IMR-90 (cell line): ENCODE results near the gene TFE3. TPM values are rescaled to one million over a fixed set of nuclear protein-coding genes. Genes with fewer than 3 reads are reported as not detected.

Source experiments
- ATAC-seq: fragments of 200-7000 bp; cut with Tn5 transposase; 2 replicates; pipeline ENCODE4 v1.9.1; 2020; ENCODE audit warnings: low read depth, mild to moderate bottlenecking, moderate library complexity
- BruUV-seq: library from RNA; stranded (reverse); fragments of 400-500 nt; replicated peaks from 2 replicates; lab custom pipeline; 2021; lab: Mats Ljungman, UMichigan
- CTCF ChIA-PET: fragments of 300-600 bp; formaldehyde crosslinking; extraction: SDS; loops from one replicate; lab custom pipeline; 2021; ENCODE audit warnings: antibody characterized with exemption; lab: Yijun Ruan, JAX
- POLR2A ChIA-PET: fragments of 300-600 bp; sonication (Branson Sonifier 250); formaldehyde crosslinking; loops from one replicate; lab custom pipeline; 2022; ENCODE audit warnings: antibody characterized with exemption; ENCODE audit not compliant: unreplicated experiment; lab: Charles Lee
- DNase-seq: peaks from one replicate; pipeline ENCODE4 v3.0.0; 2013
- H2AFZ ChIP-seq: replicated peaks from 2 replicates; pipeline ENCODE3; 2013; ENCODE audit warnings: low read length, mild to moderate bottlenecking; ENCODE audit not compliant: poor library complexity
- H2AK5ac ChIP-seq: 2 replicates; pipeline ENCODE4 v1.6.1; 2013; ENCODE audit warnings: low read depth, low read length, inconsistent platforms
- H2AK9ac ChIP-seq: replicated peaks from 2 replicates; pipeline ENCODE3; 2013; ENCODE audit warnings: mild to moderate bottlenecking, low read depth, low read length, moderate library complexity; ENCODE audit not compliant: poor library complexity
- H2BK120ac ChIP-seq: 2 replicates; pipeline ENCODE4 v1.6.1; 2013; ENCODE audit warnings: low read depth, low read length, inconsistent platforms
- H2BK15ac ChIP-seq: 3 replicates; pipeline ENCODE4 v1.6.1; 2013; ENCODE audit warnings: low read depth, low read length, inconsistent platforms
- H2BK20ac ChIP-seq: 2 replicates; pipeline ENCODE4 v1.6.1; 2013; ENCODE audit warnings: low read depth, mild to moderate bottlenecking, inconsistent platforms, low read length, moderate library complexity
- H2BK5ac ChIP-seq: 2 replicates; pipeline ENCODE4 v1.6.1; 2013; ENCODE audit warnings: mild to moderate bottlenecking, low read depth, low read length, inconsistent platforms; ENCODE audit not compliant: poor library complexity, severe bottlenecking
- H3K14ac ChIP-seq: replicated peaks from 2 replicates; pipeline ENCODE4 v1.6.1; 2013; ENCODE audit warnings: low read depth, low read length, inconsistent platforms
- H3K18ac ChIP-seq: 2 replicates; pipeline ENCODE4 v1.6.1; 2013; ENCODE audit warnings: low read depth, low read length, control low read depth
- H3K23ac ChIP-seq: 2 replicates; pipeline ENCODE4 v1.6.1; 2013; ENCODE audit warnings: low read depth, low read length, inconsistent platforms
- H3K27ac ChIP-seq: 2 replicates; pipeline ENCODE4 v1.5.1; 2013; ENCODE audit warnings: mild to moderate bottlenecking, control low read depth, low read length; ENCODE audit not compliant: insufficient read depth
- H3K27me3 ChIP-seq: 2 replicates; pipeline ENCODE4 v1.6.1; 2013; ENCODE audit warnings: low read length; ENCODE audit not compliant: control insufficient read depth, insufficient read depth
- H3K36me3 ChIP-seq: 2 replicates; pipeline ENCODE4 v1.6.1; 2013; ENCODE audit warnings: low read length, mixed read lengths; ENCODE audit not compliant: control insufficient read depth, insufficient read depth
- H3K4ac ChIP-seq: 2 replicates; pipeline ENCODE4 v1.6.1; 2013; ENCODE audit warnings: low read depth, low read length, inconsistent platforms
- H3K4me1 ChIP-seq: 2 replicates; pipeline ENCODE4 v1.6.1; 2013; ENCODE audit warnings: low read length, mixed read lengths; ENCODE audit not compliant: control insufficient read depth, insufficient read depth
- H3K4me2 ChIP-seq: 2 replicates; pipeline ENCODE4 v1.6.1; 2013; ENCODE audit warnings: low read depth, mild to moderate bottlenecking, control low read depth, low read length, moderate library complexity
- H3K4me3 ChIP-seq: 2 replicates; pipeline ENCODE4 v1.5.1; 2013; ENCODE audit warnings: low read depth, mild to moderate bottlenecking, control low read depth, low read length, moderate library complexity; ENCODE audit not compliant: insufficient read depth
- H3K56ac ChIP-seq: 2 replicates; pipeline ENCODE4 v1.6.1; 2013; ENCODE audit warnings: low read length, inconsistent platforms; ENCODE audit not compliant: insufficient read depth; ENCODE audit errors: extremely low read depth
- H3K79me1 ChIP-seq, 2 experiments: 2 replicates each; pipeline ENCODE4 v1.6.1; 2013; ENCODE audit warnings: low read length in 2 of 2, inconsistent platforms in 1 of 2, low read depth in 1 of 2
- H3K9ac ChIP-seq: 2 replicates; pipeline ENCODE4 v1.6.1; 2013; ENCODE audit warnings: low read depth, low read length, control low read depth
- H3K9me1 ChIP-seq: 2 replicates; pipeline ENCODE4 v1.6.1; 2013; ENCODE audit warnings: low read length, inconsistent platforms; ENCODE audit not compliant: insufficient read depth
- H3K9me3 ChIP-seq: 2 replicates; pipeline ENCODE4 v1.6.1; 2013; ENCODE audit warnings: low read length; ENCODE audit not compliant: control insufficient read depth, insufficient read depth
- H4K20me1 ChIP-seq: 2 replicates; pipeline ENCODE4 v1.6.1; 2013; ENCODE audit warnings: low read length, inconsistent platforms; ENCODE audit not compliant: insufficient read depth
- H4K5ac ChIP-seq: 2 replicates; pipeline ENCODE4 v1.6.1; 2013; ENCODE audit warnings: mild to moderate bottlenecking, low read depth, low read length, control low read depth
- H4K8ac ChIP-seq, 2 experiments: 2 replicates each; pipeline ENCODE4 v1.6.1; 2013; ENCODE audit warnings: low read depth in 2 of 2, low read length in 2 of 2, control low read depth in 1 of 2, inconsistent platforms in 1 of 2
- H4K91ac ChIP-seq: 2 replicates; pipeline ENCODE4 v1.6.1; 2013; ENCODE audit warnings: low read depth, low read length, inconsistent platforms; ENCODE audit not compliant: insufficient read depth
- BHLHE40 ChIP-seq: fragments of 150-350 bp; IDR thresholded peaks from 2 replicates; pipeline ENCODE4 v1.6.1; 2016; ENCODE audit warnings: mild to moderate bottlenecking, low read depth, low read length
- CEBPB ChIP-seq: IDR thresholded peaks from 2 replicates; pipeline ENCODE4 v1.6.1; 2012; ENCODE audit warnings: low read depth, low read length, improper control_type of control experiment
- CHD1 ChIP-seq: IDR thresholded peaks from 2 replicates; pipeline ENCODE4 v1.6.1; 2012; ENCODE audit warnings: low read depth, low read length, improper control_type of control experiment
- CTCF ChIP-seq: conservative IDR thresholded peaks from 2 replicates; pipeline ENCODE4 v1.5.1; 2012; ENCODE audit warnings: mild to moderate bottlenecking, low read depth, low read length, improper control_type of control experiment
- ELK1 ChIP-seq: fragments of 150-350 bp; IDR thresholded peaks from 2 replicates; pipeline ENCODE4 v1.6.1; 2016; ENCODE audit warnings: low read depth, mild to moderate bottlenecking, low read length, moderate library complexity, borderline replicate concordance
- FOS ChIP-seq: fragments of 150-350 bp; IDR thresholded peaks from 2 replicates; pipeline ENCODE4 v1.6.1; 2016; ENCODE audit warnings: low read depth, low read length
- MAFK ChIP-seq: IDR thresholded peaks from 2 replicates; pipeline ENCODE4 v1.6.1; 2012; ENCODE audit warnings: low read depth, low read length, improper control_type of control experiment
- MAZ ChIP-seq: IDR thresholded peaks from 2 replicates; pipeline ENCODE4 v1.6.1; 2012; ENCODE audit warnings: low read depth, mild to moderate bottlenecking, low read length, improper control_type of control experiment, moderate library complexity, borderline replicate concordance
- MXI1 ChIP-seq: IDR thresholded peaks from 2 replicates; pipeline ENCODE4 v1.6.1; 2012; ENCODE audit warnings: low read depth, mild to moderate bottlenecking, low read length, moderate library complexity, borderline replicate concordance
- NFE2L2 ChIP-seq: fragments of 150-350 bp; IDR thresholded peaks from 2 replicates; pipeline ENCODE4 v1.6.1; 2016; ENCODE audit warnings: low read depth, mild to moderate bottlenecking, low read length
- POLR2A ChIP-seq: IDR thresholded peaks from 2 replicates; pipeline ENCODE4 v1.6.1; 2012; ENCODE audit warnings: mild to moderate bottlenecking, low read depth, low read length
- RAD21 ChIP-seq: IDR thresholded peaks from 2 replicates; pipeline ENCODE4 v1.6.1; 2012; ENCODE audit warnings: low read length, improper control_type of control experiment
- RCOR1 ChIP-seq: IDR thresholded peaks from 2 replicates; pipeline ENCODE4 v1.6.1; 2012; ENCODE audit warnings: mild to moderate bottlenecking, low read length, improper control_type of control experiment; ENCODE audit not compliant: insufficient replicate concordance
- RFX5 ChIP-seq: IDR thresholded peaks from 2 replicates; pipeline ENCODE4 v1.8.0; 2012; ENCODE audit warnings: low read depth, mild to moderate bottlenecking, low read length, moderate library complexity
- SMC3 ChIP-seq: fragments of 150-350 bp; IDR thresholded peaks from 2 replicates; pipeline ENCODE4 v1.6.1; 2016; ENCODE audit warnings: low read depth, mild to moderate bottlenecking, antibody characterized with exemption, low read length, moderate library complexity
- USF2 ChIP-seq: fragments of 150-350 bp; IDR thresholded peaks from 2 replicates; pipeline ENCODE4 v1.6.1; 2017; ENCODE audit warnings: mild to moderate bottlenecking, antibody characterized with exemption, low read length, low read depth
- WGBS, 2 experiments: methylation state at CpG; one replicate each; pipeline versions ENCODE4 v1.1.5 to v1.1.7; 2013; ENCODE audit warnings: missing lambda C conversion rate in 2 of 2; ENCODE audit not compliant: insufficient read length in 1 of 2; ENCODE audit errors: extremely low coverage in 2 of 2; 5-methylcytosine and 5-hydroxymethylcytosine counted together
- dilution Hi-C: fragments of 300-500 bp; cut with HindIII; formaldehyde crosslinking; loops from one replicate; pipeline ENCODE4 v1.14.3; 2018; ENCODE audit warnings: low sequenced_read_pairs; ENCODE audit not compliant: unreplicated experiment
- in situ Hi-C: fragments of 300-500 bp; cut with MboI; formaldehyde crosslinking; loops from 3 replicates; pipeline ENCODE4 v1.14.3; 2019; ENCODE audit warnings: low sequenced_read_pairs, inconsistent platforms, mixed read lengths
- intact Hi-C: fragments of 100-400 bp; cut with micrococcal nuclease; formaldehyde crosslinking; loops from 2 replicates; pipeline ENCODE4 v1.10.0; 2022
- polyA plus RNA-seq, 3 experiments: library from polyadenylated mRNA; depleted of rRNA; stranded (reverse); fragments of >200 nt; gene quantifications; 2 replicates each; pipeline ENCODE4 v1.2.3, GENCODE V29; 2012; ENCODE audit warnings: low replicate concordance in 1 of 3
- total RNA-seq: library from RNA; depleted of rRNA; stranded (reverse); fragments of >200 nt; gene quantifications from 2 replicates; pipeline ENCODE4 v1.2.3, GENCODE V29; 2012

The TFE3 gene
- total and polyA plus RNA-seq, 2 of the 4 experiments (the other 2 are of a cell fraction) = 24.4 to 40.5 TPM

- Histone ChIP-seq H4K91ac (no peak overlapping the region), H4K8ac (no peak overlapping the region), H3K23ac (no peak overlapping the region), H3K4me1 (peaks cover 2% of the 10 kb centered on the region; the same call in 1 of the 2 replicates), H3K9me3 (no peaks in the 10 kb centered on the region), H2AFZ (no peak overlapping the region), H3K9ac (no peak overlapping the region), H4K20me1 (no peaks in the 10 kb centered on the region), H3K79me1 (peaks cover 8 to 21% of the 10 kb centered on the region in 2 experiments), H3K18ac (no peak overlapping the region), H2BK20ac (no peak overlapping the region), H3K14ac (no peak overlapping the region), H3K27me3 (no peaks in the 10 kb centered on the region), H2AK5ac (no peak overlapping the region), H2AK9ac (no peak overlapping the region), H4K5ac (no peak overlapping the region), H3K27ac (no peak overlapping the region), H3K4ac (no peak overlapping the region), H2BK15ac (no peak overlapping the region), H3K36me3 (peaks cover 12% of the 10 kb centered on the region), H3K4me3 (no peak overlapping the region), H2BK120ac (no peak overlapping the region), H3K4me2 (no peak overlapping the region), H3K56ac (no peak overlapping the region), H3K9me1 (no peaks in the 10 kb centered on the region), H2BK5ac (no peak overlapping the region)
- CTCF ChIA-PET = no interaction called here
- intact Hi-C loops = loop anchor here (10.0 kb wide), 1 partner anchor 87 kb away; the partner anchor contains the start of gene MAGIX
- DNase-seq (no peak), ATAC-seq (no peak)
- WGBS, 2 experiments = 55% methylated on average over 2 of the region's 5 CpGs; no CpG with 5 or more reads in 1 of the 2 experiments
- BruUV-seq = no TSS peak
- TF ChIP-seq USF2 (no peak), MXI1 (no peak), CHD1 (no peak), FOS (no peak), ELK1 (no peak), POLR2A (no peak), MAFK (no peak), MAZ (no peak), CTCF (no peak), RCOR1 (no peak), RFX5 (no peak), SMC3 (no peak), CEBPB (no peak), RAD21 (no peak), NFE2L2 (no peak), BHLHE40 (no peak)
- POLR2A ChIA-PET = no interaction called here
- dilution Hi-C loops = no loop called here
- in situ Hi-C loops = no loop called here
These were observed 34.8 kb upstream of the TFE3 start for GRCh38 chrX:49077941-49078340.
